T1000 (cell line): Measurements from ENCODE around the gene REL.
"Not testable (repeated sequence)": the region's sequence is repeated elsewhere in the genome, so short reads cannot be mapped to it uniquely, and the experiment has no call there.

Experiments used
- DNase-seq: peaks from one replicate; lab custom pipeline; 2025; ENCODE audit warnings: mixed read lengths; lab: John Stamatoyannopoulos, UW

Gene REL

DNA sequence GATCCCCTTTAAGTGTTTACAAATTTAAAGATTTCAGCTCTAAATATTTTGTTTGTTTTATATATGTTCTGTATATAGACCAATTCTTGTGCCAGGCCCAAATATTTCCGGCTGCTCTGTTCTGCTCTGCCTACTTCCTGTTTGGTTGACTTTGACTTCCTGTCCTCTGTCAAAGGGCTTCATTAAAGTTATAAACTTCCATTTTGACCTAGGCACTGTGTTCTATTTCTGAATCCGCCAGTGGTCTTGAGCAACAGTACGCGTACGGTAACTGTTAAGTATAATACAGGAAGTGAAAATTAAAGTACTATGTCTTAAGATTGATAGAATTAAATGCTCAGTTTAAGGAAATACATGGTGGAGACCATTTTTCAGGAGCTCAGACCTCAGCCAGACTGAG lies 13.5 kb upstream of the REL start:
- no peak for DNase-seq

DNA sequence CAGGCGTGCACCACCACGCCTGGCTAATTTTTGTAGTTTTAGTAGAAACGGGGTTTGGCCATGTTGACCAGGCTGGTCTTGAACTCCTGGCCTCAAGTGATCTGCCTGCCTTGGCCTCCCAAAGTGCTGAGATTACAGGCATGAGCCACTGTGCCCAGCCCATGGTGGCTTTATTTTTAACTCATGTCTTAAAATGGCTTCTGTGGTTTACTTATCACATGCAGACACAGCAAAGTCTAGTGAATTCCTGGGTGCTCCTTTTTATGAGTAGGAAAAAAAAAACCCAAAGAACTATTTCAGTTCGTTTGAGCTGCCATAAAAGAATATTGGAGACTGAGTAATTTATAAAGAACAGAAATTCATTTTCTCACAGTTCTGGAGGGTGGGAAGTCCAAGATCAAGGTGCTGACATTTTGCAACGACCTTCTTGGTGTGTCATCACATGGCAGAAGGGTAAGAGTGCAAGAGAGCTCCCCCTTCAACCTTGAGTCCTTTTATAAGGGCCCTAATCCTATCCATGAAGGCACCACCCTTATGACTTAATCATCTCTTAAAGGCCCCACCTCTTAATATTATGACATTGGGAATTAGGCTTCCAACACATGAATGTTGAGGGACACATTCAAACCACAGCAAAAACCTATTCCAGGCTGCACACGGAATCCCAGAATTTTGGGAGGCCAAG lies 12.6 kb upstream of the REL start:
- DNase-seq: no peak

DNA sequence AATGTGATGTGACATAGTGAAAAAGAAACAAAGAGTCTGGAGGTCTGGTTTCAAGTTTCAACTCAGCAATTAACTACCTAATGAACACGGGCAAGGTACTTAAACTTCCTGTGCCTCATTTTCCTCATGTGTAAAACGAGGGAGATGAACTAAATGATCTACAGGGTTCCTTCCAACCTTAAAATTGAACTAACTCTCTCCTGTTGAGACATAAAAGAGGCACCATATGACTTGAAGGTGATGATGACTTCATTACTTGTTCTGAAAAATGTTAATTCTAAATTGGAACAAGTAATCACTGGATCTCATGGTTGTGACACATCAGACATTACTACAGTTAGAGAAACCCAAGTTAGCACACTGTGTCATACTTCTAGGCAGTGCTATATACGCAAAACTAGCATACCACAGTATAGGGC lies 8.9 kb upstream of the REL start:
- no peak for DNase-seq

DNA sequence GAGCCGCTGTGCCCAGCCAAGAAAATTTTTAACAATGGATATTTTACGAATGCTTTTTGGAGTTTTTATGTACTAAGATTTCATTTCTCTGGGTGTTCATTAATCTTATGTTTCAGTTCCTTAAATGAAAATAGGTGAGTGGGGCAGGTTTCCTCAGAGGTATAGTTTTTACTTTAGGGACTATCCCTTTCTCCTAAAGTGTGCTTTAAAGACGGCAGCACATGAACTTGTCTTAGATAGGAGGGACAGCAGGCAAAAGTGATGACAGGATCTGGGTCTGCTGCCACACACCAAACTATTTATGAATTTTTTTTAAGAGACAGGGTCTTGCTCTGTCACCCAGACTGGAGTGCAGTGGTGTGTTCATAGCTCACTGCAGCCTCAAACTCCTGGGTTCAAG lies 8.0 kb upstream of the REL start:
- no peak for DNase-seq

DNA sequence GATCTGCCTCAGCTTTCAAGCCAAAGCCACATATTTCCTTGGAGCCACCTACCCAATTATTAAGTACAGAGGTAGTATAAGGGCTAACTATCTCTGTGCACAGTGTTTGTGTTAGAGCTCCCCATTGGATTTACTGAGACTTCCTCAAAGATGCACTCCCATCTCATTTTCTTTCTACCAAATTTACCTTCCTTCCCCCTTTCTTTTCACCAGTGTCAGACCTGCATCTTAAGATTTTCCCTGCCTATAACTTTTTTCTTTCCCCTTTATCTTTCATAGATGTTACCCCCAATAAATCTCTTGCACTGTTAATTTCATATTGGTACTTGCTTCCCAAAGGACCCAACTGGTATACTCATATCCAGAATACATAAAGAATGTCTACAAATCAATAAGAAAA lies 5.9 kb upstream of the REL start:
- no peak for DNase-seq

DNA sequence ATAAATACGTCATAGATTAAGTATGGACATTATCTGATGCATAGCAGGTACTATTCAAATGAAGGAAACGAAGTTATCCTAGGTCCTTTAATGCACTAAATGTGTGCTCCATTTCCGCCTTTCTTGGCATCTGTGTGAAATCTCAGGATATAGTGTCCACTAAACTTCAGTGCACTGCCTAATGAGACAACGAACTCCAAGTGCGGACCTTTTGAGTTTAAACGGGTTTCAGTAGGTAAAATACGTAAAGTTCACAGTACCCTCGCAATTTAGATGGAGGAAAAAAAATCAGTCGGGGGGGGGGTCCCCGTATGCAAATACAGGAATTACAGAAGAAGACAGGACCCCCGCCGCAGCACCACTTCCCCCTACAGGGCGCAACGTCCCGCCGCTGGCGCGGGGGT lies 729 bp upstream of the REL start:
- no peak for DNase-seq

DNA sequence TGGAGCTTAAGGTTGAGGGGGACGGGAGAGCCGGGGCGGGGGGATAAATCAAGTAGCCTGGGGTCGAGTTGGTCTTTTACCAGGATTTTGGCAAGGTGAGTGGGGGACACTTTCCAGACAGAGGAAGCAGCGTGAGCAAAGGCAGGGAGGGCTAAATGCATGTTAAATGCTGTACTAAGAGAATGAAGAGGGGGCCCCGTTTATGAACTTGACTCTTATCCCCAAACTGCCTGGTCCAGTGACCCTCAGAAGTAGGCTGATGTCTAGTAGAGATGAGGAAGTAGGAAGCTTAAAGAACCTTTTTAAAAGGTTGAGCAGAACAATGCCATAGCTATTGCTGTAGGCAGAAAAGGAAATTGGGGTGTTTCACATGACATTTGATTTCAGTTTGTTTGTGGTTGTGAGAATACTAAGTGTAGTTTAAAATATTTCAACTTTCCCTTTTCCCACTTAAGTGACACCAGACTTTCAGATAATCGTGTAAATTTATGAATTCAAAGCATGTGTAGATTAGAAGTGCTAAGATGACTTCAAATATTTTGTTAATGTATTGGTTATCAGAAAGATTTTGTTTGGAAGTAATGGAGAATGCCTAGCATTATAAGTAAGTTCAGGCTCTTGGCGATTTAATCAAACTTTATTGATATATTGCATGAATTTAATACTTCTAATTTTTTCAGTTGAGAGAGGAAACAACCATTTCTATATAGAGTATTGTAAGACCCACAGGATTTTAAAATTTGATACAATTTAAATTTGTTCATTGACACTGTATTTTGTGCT lies 1.8 kb downstream of the REL start:
- no peak for DNase-seq

DNA sequence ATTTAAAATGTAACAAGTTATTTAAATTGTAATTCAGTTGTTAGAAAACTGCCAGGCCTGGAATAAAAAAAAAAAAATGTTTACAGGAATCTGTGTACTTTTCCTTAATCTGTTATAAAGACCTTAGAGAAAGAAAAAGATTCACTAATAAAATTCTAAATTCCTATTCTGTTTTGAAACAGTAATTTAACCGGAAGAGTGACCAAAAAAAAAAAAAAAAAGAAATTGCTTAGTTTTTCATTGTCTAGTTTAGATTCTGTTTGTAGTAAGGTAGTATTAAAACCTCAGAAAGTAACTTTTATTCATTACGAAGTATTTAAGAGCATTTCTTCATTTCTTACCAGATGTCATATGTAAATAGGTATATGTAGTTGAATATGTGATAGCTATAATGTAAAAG lies 2.5 kb downstream of the REL start:
- DNase-seq: no peak

DNA sequence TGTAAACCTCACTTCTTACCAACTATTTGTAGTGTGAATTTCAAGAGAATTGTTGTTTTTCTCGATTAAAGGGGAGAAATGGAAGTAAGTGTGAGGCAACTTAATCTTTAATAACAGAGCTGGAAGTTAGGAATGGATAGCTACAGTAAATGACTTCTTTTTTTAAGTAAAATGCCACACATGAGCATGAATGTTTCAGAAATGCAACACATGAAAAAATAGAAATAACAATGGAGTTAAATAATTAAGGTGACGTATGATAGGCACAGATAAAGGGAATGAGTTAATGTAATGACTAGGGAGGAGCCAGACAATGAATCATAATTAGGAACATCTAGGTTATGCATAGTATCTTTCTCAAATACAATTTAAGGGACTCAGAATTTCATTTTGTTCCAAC lies 3.4 kb downstream of the REL start:
- DNase-seq: no peak

DNA sequence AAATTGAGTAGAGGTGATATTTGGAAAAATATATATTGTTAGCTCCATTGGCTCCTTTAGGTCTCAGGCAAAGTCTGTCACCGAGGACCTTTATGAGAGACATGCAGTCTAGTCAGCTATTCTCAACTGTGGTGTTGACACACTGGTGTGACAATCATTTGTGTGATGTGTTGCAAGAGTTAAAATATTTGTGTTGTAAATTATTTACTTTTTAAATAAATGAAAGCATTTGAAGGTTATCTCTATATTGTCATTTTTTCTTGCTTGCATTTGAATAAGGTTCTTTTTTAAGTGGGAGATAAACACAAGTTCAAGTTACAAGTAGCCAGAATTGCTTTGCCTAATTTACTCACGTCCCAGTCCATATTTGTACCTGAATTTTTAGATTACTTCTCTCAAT lies 4.3 kb downstream of the REL start:
- no peak for DNase-seq

DNA sequence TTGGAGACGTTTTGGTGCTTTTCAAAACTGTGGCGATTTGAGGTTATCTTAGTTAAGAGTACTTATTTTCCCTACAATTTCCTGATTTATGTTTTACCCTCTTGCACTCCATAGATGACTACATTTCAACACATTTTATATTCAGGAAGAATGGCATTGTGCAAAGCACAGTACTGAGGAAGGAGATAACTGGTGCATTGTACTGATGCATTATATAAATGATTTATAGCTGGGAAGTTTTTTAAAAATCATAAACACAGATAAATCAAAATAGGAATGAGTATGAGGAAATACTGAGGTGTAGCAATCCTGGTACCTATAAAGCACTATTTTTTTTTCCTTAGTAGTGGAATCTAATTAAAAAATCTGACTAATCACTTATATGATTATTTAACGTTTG lies 5.6 kb downstream of the REL start:
- DNase-seq: no peak

DNA sequence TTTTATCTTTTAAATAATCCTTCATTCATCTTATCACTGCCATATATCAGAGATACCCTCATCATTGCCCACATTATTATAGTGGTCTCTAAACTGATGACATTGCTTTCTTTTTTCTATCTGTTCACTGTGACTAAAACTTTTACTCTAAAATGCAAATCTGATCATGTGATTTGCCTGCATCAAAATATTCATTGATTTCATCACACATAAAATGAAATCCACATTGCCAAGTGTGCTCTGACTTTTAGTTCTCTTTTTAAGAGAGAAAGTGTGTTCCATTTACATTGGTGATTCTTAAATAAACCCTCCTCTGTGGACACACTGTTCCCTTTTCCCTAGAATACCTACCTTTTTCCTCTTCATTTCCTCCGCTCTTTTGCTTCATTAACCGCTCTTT lies 7.5 kb downstream of the REL start:
- no peak for DNase-seq

DNA sequence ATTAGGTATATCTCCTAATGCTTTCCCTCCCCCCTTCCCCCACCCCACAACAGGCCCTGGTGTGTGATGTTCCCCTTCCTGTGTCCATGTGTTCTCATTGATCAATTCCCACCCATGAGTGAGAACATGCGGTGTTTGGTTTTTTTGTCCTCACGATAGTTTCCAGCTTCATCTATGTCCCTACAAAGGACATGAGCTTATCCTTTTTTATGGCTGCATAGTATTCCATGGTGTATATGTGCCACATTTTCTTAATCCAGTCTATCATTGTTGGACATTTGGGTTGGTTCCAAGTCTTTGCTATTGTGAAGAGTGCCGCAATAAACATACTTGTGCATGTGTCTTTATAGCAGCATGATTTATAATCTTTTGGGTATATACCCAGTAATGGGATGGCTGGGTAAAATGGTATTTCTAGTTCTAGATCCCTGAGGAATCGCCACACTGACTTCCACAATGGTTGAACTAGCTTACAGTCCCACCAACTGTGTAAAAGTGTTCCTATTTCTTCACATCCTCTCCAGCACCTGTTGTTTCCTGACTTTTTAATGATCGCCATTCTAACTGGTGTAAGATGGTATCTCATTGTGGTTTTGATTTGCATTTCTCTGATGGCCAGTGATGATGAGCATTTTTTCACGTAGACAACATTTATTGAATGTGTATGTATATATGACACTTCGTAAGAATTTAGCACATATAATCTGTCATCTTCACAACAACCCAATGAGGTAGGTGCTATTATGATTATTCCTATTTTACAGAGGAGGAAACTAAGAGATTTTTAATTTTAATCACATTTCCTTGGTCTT lies 8.4 kb downstream of the REL start:
- not testable (repeated sequence) for DNase-seq

DNA sequence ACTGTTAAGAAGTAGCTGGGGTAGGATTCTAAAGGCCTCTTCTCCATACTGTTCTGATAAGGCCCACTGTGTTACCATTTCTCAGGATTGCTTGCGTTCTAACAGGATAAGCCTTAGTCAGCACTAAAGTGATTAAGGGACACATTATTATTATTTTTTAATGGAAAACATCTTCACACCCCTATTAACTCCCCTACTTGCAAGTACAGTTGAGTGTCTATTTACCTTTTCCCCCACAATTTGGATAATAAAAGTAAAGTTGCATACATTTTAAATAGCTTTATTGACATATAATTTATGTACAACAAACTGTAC lies 9.0 kb downstream of the REL start:
- no peak for DNase-seq

DNA sequence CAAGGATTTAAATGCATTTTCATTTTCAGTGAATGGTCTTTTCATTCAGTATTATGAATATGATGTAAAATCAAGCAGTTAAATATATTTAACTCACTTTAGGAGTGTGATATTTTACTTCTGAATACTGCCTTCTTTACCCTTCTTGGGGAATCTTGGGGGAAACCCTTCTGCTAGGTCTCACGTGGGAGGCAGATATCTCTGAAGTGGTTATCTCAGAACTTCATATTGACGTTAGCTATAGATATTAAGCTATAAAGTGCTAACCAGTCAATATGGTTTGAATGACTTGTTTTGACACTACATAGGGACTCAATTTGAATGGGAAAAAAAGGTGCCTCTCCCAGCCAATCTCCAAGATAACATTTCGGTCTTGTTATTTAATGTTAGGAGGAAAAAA lies 9.8 kb downstream of the REL start:
- no peak for DNase-seq

DNA sequence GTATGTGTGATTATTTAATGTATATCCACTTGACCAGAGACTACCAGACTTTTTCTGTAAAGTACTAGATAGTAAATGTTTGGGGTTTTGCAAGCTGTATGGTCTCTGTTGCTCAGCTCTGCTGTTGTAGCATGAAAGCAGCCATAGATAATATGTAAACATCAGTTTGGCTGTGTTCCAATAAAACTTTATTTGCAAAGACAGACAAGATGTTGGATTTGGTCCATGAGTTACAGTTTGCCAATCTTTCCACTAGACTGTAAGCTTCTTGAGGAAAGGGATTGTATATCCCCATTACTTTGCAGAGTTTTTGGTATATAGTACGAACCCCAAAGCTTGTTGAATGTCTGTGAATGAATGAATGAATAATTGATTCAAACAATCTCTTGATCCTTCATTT lies 17.2 kb downstream of the REL start:
- DNase-seq: no peak

DNA sequence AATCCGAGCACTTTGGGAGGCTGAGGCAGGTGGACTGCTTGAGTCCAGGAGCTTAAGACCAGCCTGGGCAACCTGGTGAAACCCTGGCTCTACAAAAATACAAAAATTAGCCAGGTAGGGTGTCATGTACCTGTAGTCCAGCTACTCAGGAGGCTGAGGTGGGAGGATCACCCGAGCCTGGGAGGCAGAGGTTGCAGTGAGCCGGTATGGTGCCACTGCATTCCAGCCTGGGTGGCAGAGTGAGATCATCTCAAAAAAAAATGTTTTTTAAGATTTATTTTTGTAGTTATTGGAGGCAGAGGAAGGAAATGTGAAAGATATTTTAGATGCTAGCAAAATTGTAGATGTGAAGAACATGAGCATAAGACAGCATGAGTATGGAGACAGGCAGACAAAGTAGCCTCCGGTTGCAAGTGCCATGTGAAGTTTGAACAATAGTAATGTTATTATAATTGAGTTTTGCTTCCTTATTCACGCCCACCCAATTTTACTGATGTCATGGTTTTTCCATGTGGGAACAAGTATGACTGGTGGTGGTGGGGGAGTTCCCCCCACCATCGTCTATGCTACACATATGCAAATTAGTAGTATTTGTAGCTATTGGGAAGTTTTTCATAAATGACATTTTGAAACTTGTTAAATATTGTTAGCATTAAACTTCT lies 18.0 kb downstream of the REL start:
- no peak for DNase-seq

DNA sequence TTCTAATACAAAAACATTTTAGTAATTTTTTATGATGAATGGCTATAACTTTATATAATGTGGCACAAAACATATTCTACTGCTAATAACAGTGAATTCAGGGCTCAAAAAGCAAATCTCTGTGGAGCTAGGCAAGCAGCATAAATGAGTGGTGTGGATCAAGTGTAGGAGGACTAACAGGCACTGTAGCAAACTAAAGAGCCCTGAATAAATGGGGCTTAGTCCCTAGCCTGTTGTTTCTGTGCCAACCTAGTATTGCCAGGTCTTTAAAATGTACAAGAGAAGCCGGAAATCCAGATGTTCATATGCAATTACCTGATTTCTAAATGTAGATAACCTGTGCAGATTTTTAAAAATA lies 18.5 kb downstream of the REL start:
- DNase-seq: no peak

DNA sequence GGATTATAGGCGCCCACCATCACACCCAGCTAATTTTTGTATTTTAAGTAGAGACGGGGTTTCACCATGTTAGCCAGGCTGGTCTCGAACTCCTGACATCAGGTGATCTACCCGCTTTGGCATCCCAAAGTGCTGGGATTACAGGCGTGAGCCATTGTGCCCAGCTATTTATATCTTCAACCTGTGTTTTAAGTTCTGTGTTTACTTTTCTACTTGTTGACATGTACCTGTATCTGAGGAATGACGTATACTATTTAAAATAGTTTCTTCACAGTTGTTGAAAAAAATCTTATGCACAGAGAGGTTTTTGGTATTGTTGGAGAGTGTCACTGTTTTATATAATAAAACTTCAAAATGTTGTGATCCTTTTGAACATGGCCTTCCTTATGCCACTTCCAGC lies 19.9 kb downstream of the REL start:
- DNase-seq: not testable (repeated sequence)

DNA sequence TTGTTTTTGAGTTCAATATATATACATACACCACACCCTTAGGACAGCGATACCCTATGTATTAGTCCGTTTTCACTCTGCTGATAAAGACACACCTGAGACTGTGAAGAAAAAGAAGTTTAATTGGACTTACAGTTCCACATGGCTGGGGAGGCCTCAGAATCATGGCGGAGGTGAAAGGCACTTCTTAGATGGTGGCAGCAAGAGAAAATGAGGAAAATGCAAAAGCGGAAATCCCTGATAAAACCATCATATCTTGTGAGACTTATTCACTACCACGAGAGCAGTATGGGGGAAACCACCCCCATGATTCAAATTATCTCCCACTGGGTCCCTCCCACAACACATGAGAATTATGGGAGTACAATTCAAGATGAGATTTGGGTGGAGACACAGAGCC lies 24.5 kb downstream of the REL start:
- not testable (repeated sequence) for DNase-seq

DNA sequence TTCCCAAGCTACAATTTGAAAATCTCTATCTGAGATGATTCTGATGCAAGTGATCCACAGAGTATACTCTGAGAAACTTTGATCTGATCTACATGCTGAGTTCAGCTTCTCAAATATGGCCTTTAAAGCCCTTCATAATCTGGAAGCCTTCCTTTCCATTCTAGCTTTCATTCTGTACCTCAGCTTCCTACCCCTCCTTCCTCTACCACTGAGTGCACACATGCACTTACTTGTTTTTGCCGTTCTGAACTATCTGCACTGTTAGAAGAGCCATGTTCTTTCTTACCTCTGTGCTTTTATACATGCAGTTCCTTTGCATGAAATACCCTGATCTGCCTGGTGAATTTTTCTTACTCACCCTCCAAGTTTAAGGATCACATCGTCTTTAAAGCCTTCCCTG lies 25.0 kb downstream of the REL start:
- DNase-seq: no peak

DNA sequence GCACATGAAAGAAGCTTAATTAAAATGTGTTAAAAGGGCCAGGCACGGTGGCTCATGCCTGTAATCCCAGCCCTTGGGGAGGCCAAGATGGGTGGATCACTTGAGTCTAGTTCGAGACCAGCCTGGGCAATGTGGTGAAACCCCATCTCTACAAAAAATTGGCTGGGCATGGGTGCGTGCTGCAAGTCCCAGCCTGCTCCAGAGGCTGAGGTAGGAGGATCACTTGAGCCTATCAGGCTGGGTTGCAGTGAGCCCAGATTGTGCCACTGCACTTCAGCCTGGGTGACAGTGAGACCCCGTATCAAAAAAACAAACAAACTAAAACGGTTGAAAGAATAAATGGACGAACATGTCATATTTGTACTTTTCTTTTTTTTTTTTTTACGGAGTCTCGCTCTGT lies 26.0 kb downstream of the REL start:
- no peak for DNase-seq
